ENCODE results near the gene SDHAF1.

- TF ChIP-seq CTCF (IDR thresholded peaks at IDR 0.05; ENCODE audit: poor library complexity, severe bottlenecking) (no peak), EZH2 (IDR thresholded peaks at IDR 0.05; ENCODE audit: borderline replicate concordance, insufficient read depth, low read length, poor library complexity, severe bottlenecking) (no peak)
Observed at GRCh38 chr19:36043952-36044351, 49.0 kb downstream of the SDHAF1 start.
